Smooth muscle cell (in vitro differentiated cells): ENCODE data around the gene TEX22. TPM values are rescaled to one million over a fixed set of nuclear protein-coding genes. Genes with fewer than 3 reads are reported as not detected.

Source experiments
- DNase-seq: peaks from one replicate; lab custom pipeline; 2025; ENCODE audit not compliant: unreplicated experiment; lab: John Stamatoyannopoulos, UW
- H2AFZ ChIP-seq: fragments of 200-600 bp; sonication (generic); 2 replicates; pipeline ENCODE4 v1.6.0; 2016; ENCODE audit warnings: antibody characterized with exemption, low read depth, mild to moderate bottlenecking
- H3F3A ChIP-seq: fragments of 200-600 bp; sonication (generic); 2 replicates; pipeline ENCODE4 v1.6.0; 2017; ENCODE audit warnings: antibody characterized with exemption, low read depth
- H3K27ac ChIP-seq: fragments of 200-600 bp; sonication (generic); 2 replicates; pipeline ENCODE4 v1.5.1; 2016; ENCODE audit warnings: low read depth, mild to moderate bottlenecking
- H3K27me3 ChIP-seq: fragments of 200-600 bp; sonication (generic); 2 replicates; pipeline ENCODE4 v1.6.1; 2016; ENCODE audit warnings: low read depth, mild to moderate bottlenecking
- H3K36me3 ChIP-seq: fragments of 200-600 bp; sonication (generic); 2 replicates; pipeline ENCODE4 v1.5.1; 2016; ENCODE audit warnings: low read depth
- H3K4me1 ChIP-seq: fragments of 200-600 bp; sonication (generic); 2 replicates; pipeline ENCODE4 v1.5.1; 2016; ENCODE audit warnings: low read depth
- H3K4me2 ChIP-seq: fragments of 200-600 bp; sonication (generic); 2 replicates; pipeline ENCODE4 v1.6.0; 2016; ENCODE audit warnings: mild to moderate bottlenecking
- H3K4me3 ChIP-seq: fragments of 200-600 bp; sonication (generic); 2 replicates; pipeline ENCODE4 v1.5.1; 2016; ENCODE audit warnings: mild to moderate bottlenecking
- H3K79me2 ChIP-seq: fragments of 200-600 bp; sonication (generic); 2 replicates; pipeline ENCODE4 v1.6.0; 2016; ENCODE audit warnings: low read depth, mild to moderate bottlenecking
- H3K9ac ChIP-seq: fragments of 200-600 bp; sonication (generic); 2 replicates; pipeline ENCODE4 v1.6.0; 2016; ENCODE audit warnings: low read depth
- H3K9me3 ChIP-seq: fragments of 200-600 bp; sonication (generic); replicated peaks from 2 replicates; pipeline ENCODE4 v1.5.1; 2016; ENCODE audit warnings: low read depth
- H4K20me1 ChIP-seq: fragments of 200-600 bp; sonication (generic); 2 replicates; pipeline ENCODE4 v1.6.0; 2016; ENCODE audit warnings: low read depth
- CTCF ChIP-seq: fragments of 200-600 bp; sonication (generic); IDR thresholded peaks from 2 replicates; pipeline ENCODE4 v1.5.1; 2017; ENCODE audit warnings: borderline replicate concordance, mild to moderate bottlenecking, antibody characterized with exemption; ENCODE audit not compliant: insufficient read depth, poor library complexity, severe bottlenecking
- WGBS: methylation state at CpG from one replicate; pipeline ENCODE4 v1.1.7; 2016; ENCODE audit warnings: low lambda C conversion rate; 5-methylcytosine and 5-hydroxymethylcytosine counted together
- polyA plus RNA-seq: library from polyadenylated mRNA; unstranded; fragments of >200 nt; fragmentation: Nextera tagmentation; extraction: Ambion mirVana; gene quantifications from 2 replicates; pipeline ENCODE4 v1.2.1, GENCODE V29; 2016
- total RNA-seq: library from RNA; depleted of rRNA; stranded (reverse); fragments of >200 nt; gene quantifications from 2 replicates; pipeline ENCODE4 v1.2.3, GENCODE V29; 2014

The TEX22 gene
- total and polyA plus RNA-seq, 2 experiments from 2014 or later = 0.09 to 0.93 TPM

- Histone ChIP-seq H3K4me2 (no peak overlapping the region), H3K9me3 (no peaks in the 10 kb centered on the region), H3K27ac (no peak overlapping the region), H3K4me3 (no peak overlapping the region), H2AFZ (no peak overlapping the region), H3K27me3 (no peaks in the 10 kb centered on the region), H3F3A (no peaks in the 10 kb centered on the region), H4K20me1 (peaks cover 92% of the 10 kb centered on the region), H3K79me2 (peaks cover 59% of the 10 kb centered on the region), H3K4me1 (no peaks in the 10 kb centered on the region), H3K9ac (no peak overlapping the region), H3K36me3 (no peaks in the 10 kb centered on the region)
- TF ChIP-seq CTCF = no peak
- DNase-seq = no peak
- 96% methylated on average over 25 of the region's 31 CpGs for WGBS
These were observed 38.8 kb downstream of the TEX22 start for GRCh38 chr14:105436891-105437722.

GRCh38 chr14:105437723-105438500 is 39.6 kb downstream of the TEX22 start:
- WGBS = 99% methylated on average over 15 of the region's 18 CpGs
- no peaks in the 10 kb centered on the region for H3F3A ChIP-seq

GRCh38 chr14:105439179-105439578 is 40.8 kb downstream of the TEX22 start:
- no peak overlapping the region for H3K4me2 ChIP-seq
- H3K9ac ChIP-seq = no peak overlapping the region
- H3K79me2 ChIP-seq = peaks cover 38% of the 10 kb centered on the region
- no peaks in the 10 kb centered on the region for H3K9me3 ChIP-seq
- H3K36me3 ChIP-seq = no peaks in the 10 kb centered on the region
- TF ChIP-seq CTCF = no peak
- WGBS = 99% methylated on average over 11 of the region's 11 CpGs
- DNase-seq = no peak
- H3K4me1 ChIP-seq = no peaks in the 10 kb centered on the region
- H3F3A ChIP-seq = no peaks in the 10 kb centered on the region
- no peak overlapping the region for H3K27ac ChIP-seq
- no peaks in the 10 kb centered on the region for H3K27me3 ChIP-seq
- no peak overlapping the region for H3K4me3 ChIP-seq
- H4K20me1 ChIP-seq = peaks cover 71% of the 10 kb centered on the region
- H2AFZ ChIP-seq = no peak overlapping the region

More at GRCh38 chr14:105437723-105438500, 39.6 kb downstream of the TEX22 start:
- no peak for DNase-seq
- no peak overlapping the region for H3K9ac ChIP-seq
- no peaks in the 10 kb centered on the region for H3K36me3 ChIP-seq
- H3K27ac ChIP-seq = no peak overlapping the region
- H3K4me2 ChIP-seq = no peak overlapping the region
- no peak overlapping the region for H3K4me3 ChIP-seq
- no peak for TF ChIP-seq CTCF
- no peak overlapping the region for H2AFZ ChIP-seq
- no peaks in the 10 kb centered on the region for H3K27me3 ChIP-seq
- H3K4me1 ChIP-seq = no peaks in the 10 kb centered on the region
- H3K9me3 ChIP-seq = no peaks in the 10 kb centered on the region
- peaks cover 51% of the 10 kb centered on the region for H3K79me2 ChIP-seq
- peaks cover 84% of the 10 kb centered on the region for H4K20me1 ChIP-seq
